Thyroid gland (tissue), 4 donors: ENCODE results near the gene ATL2.

Experiments
- CTCF ChIP-seq, 6 experiments: fragments of 200-600 bp in 3 of 6; fragments of 450-650 bp in 3 of 6; sonication (generic) in 3 of 6; IDR thresholded peaks; one replicate each; pipeline ENCODE4 v1.5.1; 2016 to 2019; ENCODE audit warnings: antibody characterized with exemption in 6 of 6, mild to moderate bottlenecking in 2 of 6, inconsistent platforms in 1 of 6, moderate library complexity in 1 of 6
- POLR2A ChIP-seq, 2 donors: fragments of 450-650 bp; IDR thresholded peaks; one replicate each; pipeline ENCODE4 v1.6.1; 2017; ENCODE audit warnings: antibody characterized with exemption in 2 of 2, mild to moderate bottlenecking in 2 of 2, moderate library complexity in 1 of 2

GRCh38 chr2:38374984-38375383 is 2.1 kb downstream of the ATL2 start:
- TF ChIP-seq CTCF (IDR thresholded peaks at IDR 0.05): peak in 2 of 6 experiments; percentile 18 to 34
- no peak for TF ChIP-seq POLR2A (IDR thresholded peaks at IDR 0.05)
